Left lung (tissue), 10 donors: ENCODE measurements around the gene KIF20B. TPM values are rescaled to one million over a fixed set of nuclear protein-coding genes. Genes with fewer than 3 reads are reported as not detected.

ENCODE experiments used
- ATAC-seq: fragments of 200-7000 bp; cut with Tn5 transposase; one replicate; pipeline ENCODE4 v1.9.1; 2020; ENCODE audit warnings: moderate library complexity
- DNase-seq, 4 donors: peaks; one replicate each; pipeline ENCODE4 v3.0.0-alpha.2; 2013 to 2020
- H3K27ac ChIP-seq, 2 donors: fragments of 200-600 bp; sonication (generic) in 1 of 2; one replicate each; pipeline versions ENCODE4 v1.5.0 to v1.8.0; 2020 to 2021
- H3K27me3 ChIP-seq, 2 donors: fragments of 200-600 bp; sonication (generic) in 1 of 2; one replicate each; pipeline versions ENCODE4 v1.5.0 to v1.8.0; 2020 to 2021
- H3K36me3 ChIP-seq, 2 donors: fragments of 200-600 bp; sonication (generic) in 1 of 2; one replicate each; pipeline versions ENCODE4 v1.5.0 to v1.8.0; 2020 to 2021
- H3K4me1 ChIP-seq, 2 donors: fragments of 200-600 bp; one replicate each; pipeline ENCODE4 v1.8.0; 2021
- H3K4me3 ChIP-seq, 2 donors: fragments of 200-600 bp; sonication (generic) in 1 of 2; one replicate each; pipeline versions ENCODE4 v1.5.0 to v1.8.0; 2020 to 2021; ENCODE audit warnings: mild to moderate bottlenecking in 1 of 2
- H3K9me3 ChIP-seq, 2 donors: fragments of 200-600 bp; sonication (generic) in 1 of 2; one replicate each; pipeline versions ENCODE4 v1.5.0 to v1.8.0; 2020 to 2021
- intact Hi-C, 2 donors: fragments of 100-400 bp; cut with DNase I; formaldehyde crosslinking; loops; one replicate each; pipeline versions ENCODE4 v1.11.2 to v1.14.2; 2022
- polyA plus RNA-seq, 6 donors: library from polyadenylated mRNA; unstranded; fragments of 120-200 nt; gene quantifications; one replicate each; pipeline ENCODE4 v1.2.1, GENCODE V29; 2013; ENCODE audit not compliant: insufficient read length in 6 of 6
- total RNA-seq, 2 donors: library from RNA; stranded (reverse); fragmentation: NEBNext Ultra II Directional; extraction: Animal tissue kit (Norgen Biotek cat#: 25700); gene quantifications; one replicate each; pipeline ENCODE4 v1.2.1, GENCODE V29; 2021
- TF ChIP-seq, protein P1 (sequence below), 2 donors: fragments of 200-600 bp; sonication (generic) in 1 of 2; IDR thresholded peaks; one replicate each; pipeline versions ENCODE4 v1.5.0 to v1.8.0; 2021; ENCODE audit warnings: antibody characterized with exemption in 2 of 2
- donor health status: DM: no; HTN: yes; CAD: no.
- donor health status: DM: no; HTN: no; CAD: no.

The KIF20B gene
- total and polyA plus RNA-seq, 8 donors = 10.0 to 26.9 (median 17.2) TPM

DNA sequence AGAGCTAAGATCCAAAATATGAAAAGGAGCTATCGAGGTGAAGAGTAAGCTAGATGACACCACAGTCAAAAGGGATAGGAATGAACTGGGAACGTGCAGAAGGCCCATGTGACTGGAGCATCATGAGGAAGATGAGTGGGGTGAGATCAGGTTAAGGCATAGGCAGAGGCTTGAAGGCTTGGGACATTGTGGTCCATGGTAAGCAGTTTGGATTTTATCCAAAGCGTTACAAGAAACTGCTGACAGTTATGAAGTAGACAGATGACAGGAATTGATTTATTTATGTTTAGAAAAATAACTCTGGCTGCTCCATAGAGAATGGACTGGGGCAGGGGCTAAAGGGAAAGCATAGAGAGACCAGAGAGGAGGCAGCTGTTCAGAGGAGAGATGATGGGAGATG is 38.2 kb upstream of the KIF20B start:
- no peak for ATAC-seq
- intact Hi-C loops = no loop called here
- H3K27ac ChIP-seq = no peak overlapping the region
- no peaks in the 10 kb centered on the region for H3K9me3 ChIP-seq
- no peak overlapping the region for H3K4me3 ChIP-seq
- TF ChIP-seq, protein P1, sequence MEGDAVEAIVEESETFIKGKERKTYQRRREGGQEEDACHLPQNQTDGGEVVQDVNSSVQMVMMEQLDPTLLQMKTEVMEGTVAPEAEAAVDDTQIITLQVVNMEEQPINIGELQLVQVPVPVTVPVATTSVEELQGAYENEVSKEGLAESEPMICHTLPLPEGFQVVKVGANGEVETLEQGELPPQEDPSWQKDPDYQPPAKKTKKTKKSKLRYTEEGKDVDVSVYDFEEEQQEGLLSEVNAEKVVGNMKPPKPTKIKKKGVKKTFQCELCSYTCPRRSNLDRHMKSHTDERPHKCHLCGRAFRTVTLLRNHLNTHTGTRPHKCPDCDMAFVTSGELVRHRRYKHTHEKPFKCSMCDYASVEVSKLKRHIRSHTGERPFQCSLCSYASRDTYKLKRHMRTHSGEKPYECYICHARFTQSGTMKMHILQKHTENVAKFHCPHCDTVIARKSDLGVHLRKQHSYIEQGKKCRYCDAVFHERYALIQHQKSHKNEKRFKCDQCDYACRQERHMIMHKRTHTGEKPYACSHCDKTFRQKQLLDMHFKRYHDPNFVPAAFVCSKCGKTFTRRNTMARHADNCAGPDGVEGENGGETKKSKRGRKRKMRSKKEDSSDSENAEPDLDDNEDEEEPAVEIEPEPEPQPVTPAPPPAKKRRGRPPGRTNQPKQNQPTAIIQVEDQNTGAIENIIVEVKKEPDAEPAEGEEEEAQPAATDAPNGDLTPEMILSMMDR (IDR thresholded peaks at IDR 0.05) = no peak
- no peaks in the 10 kb centered on the region for H3K36me3 ChIP-seq
- no peaks in the 10 kb centered on the region for H3K4me1 ChIP-seq
- H3K27me3 ChIP-seq = no peaks in the 10 kb centered on the region
- DNase-seq = no peak

DNA sequence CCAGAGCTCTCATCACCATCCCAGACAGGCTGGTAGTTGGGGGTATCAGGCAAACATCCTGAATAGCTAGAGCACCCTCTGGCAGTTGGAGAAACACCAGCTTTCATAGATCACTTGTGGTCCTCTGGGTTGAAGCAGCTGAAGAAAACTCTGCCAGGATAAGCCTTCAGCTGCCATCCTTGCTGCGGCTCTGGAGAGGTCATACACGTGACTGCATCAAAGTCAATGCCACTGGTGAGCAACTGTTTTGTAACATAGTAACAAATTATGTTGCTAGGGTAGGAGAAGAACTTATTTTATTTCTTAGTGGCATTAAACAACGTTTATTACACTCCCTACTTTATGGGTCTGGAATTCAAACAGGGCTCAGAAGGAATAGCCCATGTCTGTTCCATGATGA is 37.2 kb upstream of the KIF20B start:
- Histone ChIP-seq H3K4me1 (no peaks in the 10 kb centered on the region), H3K27ac (no peak overlapping the region), H3K36me3 (no peaks in the 10 kb centered on the region), H3K9me3 (no peaks in the 10 kb centered on the region), H3K4me3 (no peak overlapping the region), H3K27me3 (no peaks in the 10 kb centered on the region)
- intact Hi-C loops = no loop called here
- no peak for DNase-seq
- no peak for ATAC-seq
- TF ChIP-seq, protein P1 (IDR thresholded peaks at IDR 0.05) = no peak

DNA sequence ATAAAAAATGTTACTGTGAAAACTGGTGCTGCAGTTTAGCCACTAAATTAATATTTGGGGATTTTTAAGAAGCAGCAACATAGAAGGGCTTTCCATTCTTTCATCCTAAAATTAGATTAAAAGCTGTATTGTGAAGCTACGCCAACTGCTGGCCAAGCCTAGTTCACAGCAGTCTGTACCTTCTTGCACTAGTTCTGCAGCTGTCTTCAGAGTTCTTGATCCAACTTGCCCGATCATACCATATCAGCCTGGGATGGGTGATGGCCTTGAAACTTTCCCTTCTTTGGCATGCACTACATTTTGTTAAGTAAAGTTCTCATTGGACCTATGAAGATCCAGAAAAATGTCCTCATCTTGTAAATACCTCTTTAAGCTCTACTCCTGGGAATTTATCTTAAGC is 36.1 kb upstream of the KIF20B start:
- DNase-seq = no peak

DNA sequence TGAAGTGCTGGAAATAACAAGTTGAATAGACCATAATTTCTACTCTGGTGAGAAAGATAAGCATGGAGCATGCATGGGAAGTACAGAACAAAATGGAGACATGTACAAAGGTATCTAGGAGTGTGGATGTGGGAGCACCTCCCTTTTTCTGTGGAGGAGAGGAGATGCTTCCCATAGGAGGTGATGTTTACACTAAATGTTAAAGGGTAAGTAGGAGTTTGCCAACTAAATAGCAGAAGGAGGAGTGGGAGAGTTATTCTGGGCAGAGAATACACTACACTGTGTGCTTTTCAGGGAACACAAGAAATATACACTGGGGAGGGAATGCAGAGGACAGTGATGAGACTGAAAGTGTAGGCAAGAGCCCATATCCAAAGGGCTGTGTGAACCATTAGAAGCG is 35.3 kb upstream of the KIF20B start:
- Histone ChIP-seq H3K4me1 (no peaks in the 10 kb centered on the region), H3K9me3 (no peaks in the 10 kb centered on the region), H3K27ac (no peak overlapping the region), H3K36me3 (no peaks in the 10 kb centered on the region), H3K4me3 (no peak overlapping the region), H3K27me3 (no peaks in the 10 kb centered on the region)
- intact Hi-C loops = no loop called here
- TF ChIP-seq, protein P1 (IDR thresholded peaks at IDR 0.05) = no peak
- no peak for ATAC-seq
- no peak for DNase-seq

More for the DNA sequence above, 36.1 kb upstream of the KIF20B start:
- Histone ChIP-seq H3K36me3 (no peaks in the 10 kb centered on the region), H3K4me1 (no peaks in the 10 kb centered on the region), H3K9me3 (no peaks in the 10 kb centered on the region), H3K27me3 (no peaks in the 10 kb centered on the region), H3K27ac (no peak overlapping the region), H3K4me3 (no peak overlapping the region)
- ATAC-seq = no peak
- TF ChIP-seq, protein P1 (IDR thresholded peaks at IDR 0.05) = no peak
- intact Hi-C loops = no loop called here

DNA sequence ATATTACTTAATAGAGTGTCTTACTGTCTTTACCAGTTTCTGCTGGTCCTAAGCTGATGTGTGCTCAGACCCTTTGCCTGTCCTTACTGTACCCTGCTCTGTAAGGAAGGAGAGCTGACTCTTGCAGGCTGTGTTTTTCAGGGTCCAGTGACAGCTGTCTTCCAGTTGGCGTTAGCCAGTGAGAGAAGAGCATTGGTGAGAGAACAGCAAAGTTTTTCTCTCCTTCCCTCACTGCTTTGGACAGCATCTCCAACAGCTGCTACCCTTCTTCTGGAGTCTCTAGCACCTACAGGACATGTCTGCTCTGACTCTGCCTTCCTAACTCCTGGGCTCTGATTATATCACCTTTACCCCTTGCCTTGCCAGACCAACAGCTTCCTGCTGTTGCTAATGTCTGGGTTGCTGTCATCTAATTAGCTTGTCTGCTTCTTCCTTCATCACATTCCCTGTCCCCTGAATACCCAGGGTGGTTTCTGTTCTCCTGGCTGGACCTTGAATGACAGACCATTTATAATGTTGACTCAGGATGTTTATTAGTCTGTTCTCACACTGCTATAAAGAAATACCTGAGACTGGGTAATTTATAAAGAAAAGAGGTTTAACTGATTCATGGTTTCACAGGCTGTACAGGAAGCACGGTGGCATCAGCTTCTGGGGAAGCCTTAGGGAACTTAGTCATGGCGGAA is 32.9 kb upstream of the KIF20B start:
- Histone ChIP-seq H3K27me3 (no peaks in the 10 kb centered on the region), H3K36me3 (no peaks in the 10 kb centered on the region), H3K4me1 (no peaks in the 10 kb centered on the region), H3K27ac (no peak overlapping the region), H3K9me3 (no peaks in the 10 kb centered on the region), H3K4me3 (no peak overlapping the region)
- ATAC-seq = no peak
- DNase-seq = no peak
- TF ChIP-seq, protein P1 (IDR thresholded peaks at IDR 0.05) = no peak
- intact Hi-C loops = no loop called here
